A673 (cell line): ENCODE results near the gene CREM.

ENCODE experiments used
- EZH2 ChIP-seq: fragments of 200-600 bp; sonication (generic); IDR thresholded peaks from 2 replicates; pipeline ENCODE4 v1.6.1; 2017; ENCODE audit warnings: borderline replicate concordance, low read depth, mild to moderate bottlenecking, mixed read lengths, antibody characterized with exemption, low read length; ENCODE audit not compliant: poor library complexity, severe bottlenecking
- TF ChIP-seq, protein P1 (sequence below): fragments of 300-800, 200-600 bp; sonication (generic); conservative IDR thresholded peaks from 2 replicates; pipeline ENCODE4 v1.5.1; 2017; ENCODE audit warnings: low read depth, mild to moderate bottlenecking, antibody characterized with exemption, low read length, moderate library complexity, mixed read lengths

DNA sequence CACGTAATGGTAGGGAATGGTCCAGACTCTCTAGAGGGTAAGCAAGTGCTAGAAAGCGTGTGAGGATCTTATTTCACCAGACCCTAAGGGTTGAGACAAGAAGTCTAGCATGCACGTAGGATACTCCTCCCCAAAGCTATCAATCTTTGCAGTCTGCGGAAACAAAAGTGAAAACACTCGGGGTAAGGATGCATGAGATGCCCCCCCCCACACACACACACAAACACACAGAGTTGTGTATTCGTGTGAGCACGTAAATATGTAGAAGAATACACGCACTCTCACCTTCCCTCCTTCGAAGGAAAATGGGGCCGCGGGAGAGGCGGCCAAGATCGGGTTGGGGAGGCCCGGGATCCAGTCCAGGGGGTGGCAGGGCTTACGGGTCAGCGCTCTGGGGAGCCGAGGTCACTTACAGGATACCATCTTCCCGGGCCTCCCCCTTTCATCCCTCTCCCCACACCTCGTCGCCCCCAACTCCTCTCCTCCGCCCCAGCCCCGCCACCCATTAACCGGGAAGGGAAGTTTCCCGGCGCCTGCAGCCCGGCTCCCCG lies 37.0 kb upstream of the CREM start:
- TF ChIP-seq, protein P1, sequence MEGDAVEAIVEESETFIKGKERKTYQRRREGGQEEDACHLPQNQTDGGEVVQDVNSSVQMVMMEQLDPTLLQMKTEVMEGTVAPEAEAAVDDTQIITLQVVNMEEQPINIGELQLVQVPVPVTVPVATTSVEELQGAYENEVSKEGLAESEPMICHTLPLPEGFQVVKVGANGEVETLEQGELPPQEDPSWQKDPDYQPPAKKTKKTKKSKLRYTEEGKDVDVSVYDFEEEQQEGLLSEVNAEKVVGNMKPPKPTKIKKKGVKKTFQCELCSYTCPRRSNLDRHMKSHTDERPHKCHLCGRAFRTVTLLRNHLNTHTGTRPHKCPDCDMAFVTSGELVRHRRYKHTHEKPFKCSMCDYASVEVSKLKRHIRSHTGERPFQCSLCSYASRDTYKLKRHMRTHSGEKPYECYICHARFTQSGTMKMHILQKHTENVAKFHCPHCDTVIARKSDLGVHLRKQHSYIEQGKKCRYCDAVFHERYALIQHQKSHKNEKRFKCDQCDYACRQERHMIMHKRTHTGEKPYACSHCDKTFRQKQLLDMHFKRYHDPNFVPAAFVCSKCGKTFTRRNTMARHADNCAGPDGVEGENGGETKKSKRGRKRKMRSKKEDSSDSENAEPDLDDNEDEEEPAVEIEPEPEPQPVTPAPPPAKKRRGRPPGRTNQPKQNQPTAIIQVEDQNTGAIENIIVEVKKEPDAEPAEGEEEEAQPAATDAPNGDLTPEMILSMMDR, result no peak
- TF ChIP-seq EZH2, result no peak
